Neural crest cell (in vitro differentiated cells): ENCODE data around the gene FBXO3. TPM values are rescaled to one million over a fixed set of nuclear protein-coding genes. Genes with fewer than 3 reads are reported as not detected.
A peak's percentile ranks its signal among the peaks of the same experiment; 100 is the strongest.

Experiments
- DNase-seq: peaks from one replicate; pipeline ENCODE4 v3.0.0; 2021; ENCODE audit warnings: low read depth, mixed read lengths, low spot score
- H3K27ac Mint-ChIP-seq: one replicate; pipeline ENCODE4 v1.8.0; 2021; ENCODE audit warnings: mild to moderate bottlenecking, mixed read lengths; ENCODE audit not compliant: unreplicated experiment
- H3K27me3 Mint-ChIP-seq: 2 replicates; pipeline ENCODE4 v1.8.0; 2021; ENCODE audit warnings: low read depth, mild to moderate bottlenecking, mixed read lengths
- H3K36me3 Mint-ChIP-seq: 2 replicates; pipeline ENCODE4 v1.8.0; 2021; ENCODE audit warnings: low read depth, mild to moderate bottlenecking, mixed read lengths
- H3K4me1 Mint-ChIP-seq: 2 replicates; pipeline ENCODE4 v1.8.0; 2021; ENCODE audit warnings: mixed read lengths
- H3K4me3 Mint-ChIP-seq: one replicate; pipeline ENCODE4 v1.8.0; 2021; ENCODE audit warnings: mild to moderate bottlenecking, mixed read lengths
- H3K9me3 Mint-ChIP-seq: 2 replicates; pipeline ENCODE4 v1.8.0; 2021; ENCODE audit warnings: mixed read lengths
- CTCF ChIP-seq: fragments of 200-600 bp; sonication (generic); conservative IDR thresholded peaks from 2 replicates; pipeline ENCODE4 v1.5.0; 2021; ENCODE audit warnings: antibody characterized with exemption, mild to moderate bottlenecking
- total RNA-seq: library from RNA; stranded (reverse); gene quantifications from 2 replicates; pipeline ENCODE4 v1.2.1, GENCODE V29; 2021

Gene FBXO3
- total RNA-seq, 1 donor from 2014 or later: 23.2 TPM

- H3K9me3 Mint-ChIP-seq: peaks cover 3% of the 10 kb centered on the region
- H3K4me3 Mint-ChIP-seq: no peak overlapping the region
- TF ChIP-seq CTCF: no peak
- peak overlapping the region; percentile 58 for H3K27ac Mint-ChIP-seq
- H3K36me3 Mint-ChIP-seq: peaks cover 21% of the 10 kb centered on the region
- no peak for DNase-seq
- peaks cover 41% of the 10 kb centered on the region for H3K4me1 Mint-ChIP-seq
- no peaks in the 10 kb centered on the region for H3K27me3 Mint-ChIP-seq
Observed at GRCh38 chr11:33724644-33725035, 49.7 kb downstream of the FBXO3 start.

GRCh38 chr11:33723238-33723881 lies 51.0 kb downstream of the FBXO3 start:
- no peak for DNase-seq
- Mint-ChIP-seq H3K36me3 (peaks cover 18% of the 10 kb centered on the region), H3K9me3 (no peaks in the 10 kb centered on the region), H3K27ac (no peak overlapping the region), H3K4me1 (peaks cover 38% of the 10 kb centered on the region), H3K4me3 (no peak overlapping the region), H3K27me3 (no peaks in the 10 kb centered on the region)
- TF ChIP-seq CTCF: no peak

GRCh38 chr11:33722590-33723234 lies 51.6 kb downstream of the FBXO3 start:
- Mint-ChIP-seq H3K4me1 (peaks cover 38% of the 10 kb centered on the region), H3K27ac (no peak overlapping the region), H3K27me3 (no peaks in the 10 kb centered on the region), H3K9me3 (no peaks in the 10 kb centered on the region), H3K36me3 (peaks cover 14% of the 10 kb centered on the region), H3K4me3 (no peak overlapping the region)
- no peak for TF ChIP-seq CTCF
- no peak for DNase-seq

- Mint-ChIP-seq H3K27me3 (no peaks in the 10 kb centered on the region), H3K36me3 (peaks cover 11% of the 10 kb centered on the region), H3K9me3 (no peaks in the 10 kb centered on the region), H3K4me1 (peaks cover 38% of the 10 kb centered on the region), H3K4me3 (no peak overlapping the region), H3K27ac (no peak overlapping the region)
- TF ChIP-seq CTCF: no peak
- DNase-seq: no peak
Observed at GRCh38 chr11:33721984-33722383, 52.3 kb downstream of the FBXO3 start.

- Mint-ChIP-seq H3K36me3 (peaks cover 11% of the 10 kb centered on the region), H3K9me3 (no peaks in the 10 kb centered on the region), H3K27ac (no peak overlapping the region), H3K4me3 (no peak overlapping the region), H3K4me1 (peaks cover 38% of the 10 kb centered on the region), H3K27me3 (no peaks in the 10 kb centered on the region)
- no peak for TF ChIP-seq CTCF
- DNase-seq: no peak
Observed at GRCh38 chr11:33721426-33721825, 52.9 kb downstream of the FBXO3 start.
